Neural progenitor cell (in vitro differentiated cells): ENCODE results near the gene MED26.

ENCODE experiments used
- EZH2 ChIP-seq: fragments of 200-600 bp; sonication (generic); IDR thresholded peaks from 2 replicates; pipeline ENCODE4 v1.6.1; 2017; ENCODE audit warnings: antibody characterized with exemption, mild to moderate bottlenecking, moderate library complexity
- EZH2phosphoT487 ChIP-seq: fragments of 200-600 bp; sonication (generic); IDR thresholded peaks from 2 replicates; pipeline ENCODE4 v1.6.1; 2017; ENCODE audit warnings: antibody characterized with exemption
- TF ChIP-seq, protein P1 (sequence below): fragments of 200-600 bp; sonication (generic); IDR thresholded peaks from 2 replicates; pipeline ENCODE4 v1.5.1; 2017; ENCODE audit warnings: antibody characterized with exemption, mild to moderate bottlenecking

DNA sequence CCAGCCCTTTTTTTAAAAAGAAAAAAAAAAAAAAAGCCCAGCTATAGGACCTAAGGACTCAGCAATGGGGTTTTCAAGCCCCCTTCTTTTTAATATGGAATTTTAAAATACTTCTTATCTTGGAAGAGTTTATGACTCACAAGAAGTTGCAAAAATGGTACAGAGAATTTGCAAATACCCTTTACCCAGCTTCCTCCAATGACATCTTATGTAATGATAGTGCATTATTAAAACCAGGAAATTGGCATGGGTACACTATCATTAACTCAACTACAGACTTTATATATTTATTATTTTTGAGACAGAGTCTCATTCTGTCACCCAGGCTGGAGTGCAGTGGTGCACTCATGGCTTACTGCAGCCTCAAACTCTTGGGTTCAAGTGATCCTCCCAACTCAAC lies 49.1 kb upstream of the MED26 start:
- TF ChIP-seq EZH2phosphoT487 (no peak), EZH2 (no peak)
- TF ChIP-seq, protein P1, sequence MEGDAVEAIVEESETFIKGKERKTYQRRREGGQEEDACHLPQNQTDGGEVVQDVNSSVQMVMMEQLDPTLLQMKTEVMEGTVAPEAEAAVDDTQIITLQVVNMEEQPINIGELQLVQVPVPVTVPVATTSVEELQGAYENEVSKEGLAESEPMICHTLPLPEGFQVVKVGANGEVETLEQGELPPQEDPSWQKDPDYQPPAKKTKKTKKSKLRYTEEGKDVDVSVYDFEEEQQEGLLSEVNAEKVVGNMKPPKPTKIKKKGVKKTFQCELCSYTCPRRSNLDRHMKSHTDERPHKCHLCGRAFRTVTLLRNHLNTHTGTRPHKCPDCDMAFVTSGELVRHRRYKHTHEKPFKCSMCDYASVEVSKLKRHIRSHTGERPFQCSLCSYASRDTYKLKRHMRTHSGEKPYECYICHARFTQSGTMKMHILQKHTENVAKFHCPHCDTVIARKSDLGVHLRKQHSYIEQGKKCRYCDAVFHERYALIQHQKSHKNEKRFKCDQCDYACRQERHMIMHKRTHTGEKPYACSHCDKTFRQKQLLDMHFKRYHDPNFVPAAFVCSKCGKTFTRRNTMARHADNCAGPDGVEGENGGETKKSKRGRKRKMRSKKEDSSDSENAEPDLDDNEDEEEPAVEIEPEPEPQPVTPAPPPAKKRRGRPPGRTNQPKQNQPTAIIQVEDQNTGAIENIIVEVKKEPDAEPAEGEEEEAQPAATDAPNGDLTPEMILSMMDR = no peak
